SKM-1 (cell line): ENCODE measurements around the gene FLT1.

Experiments used
- DNase-seq: peaks from one replicate; lab custom pipeline; 2025; ENCODE audit not compliant: unreplicated experiment; lab: John Stamatoyannopoulos, UW

The FLT1 gene

GRCh38 chr13:28268800-28269223 is 226.1 kb downstream of the FLT1 start:
- peak; percentile 23 for DNase-seq

GRCh38 chr13:28267497-28267896 is 227.4 kb downstream of the FLT1 start:
- DNase-seq, result no peak

GRCh38 chr13:28258417-28258816 is 236.5 kb downstream of the FLT1 start:
- DNase-seq, result no peak

GRCh38 chr13:28257305-28257704 is 237.6 kb downstream of the FLT1 start:
- no peak for DNase-seq

- DNase-seq, result no peak
These were observed 242.4 kb downstream of the FLT1 start for GRCh38 chr13:28252547-28252946.

- DNase-seq, result no peak
These were observed 243.5 kb downstream of the FLT1 start for GRCh38 chr13:28251466-28251865.

- no peak for DNase-seq
These were observed 244.4 kb downstream of the FLT1 start for GRCh38 chr13:28250542-28250941.
